ENCODE results near the gene PLXDC1.

DNA sequence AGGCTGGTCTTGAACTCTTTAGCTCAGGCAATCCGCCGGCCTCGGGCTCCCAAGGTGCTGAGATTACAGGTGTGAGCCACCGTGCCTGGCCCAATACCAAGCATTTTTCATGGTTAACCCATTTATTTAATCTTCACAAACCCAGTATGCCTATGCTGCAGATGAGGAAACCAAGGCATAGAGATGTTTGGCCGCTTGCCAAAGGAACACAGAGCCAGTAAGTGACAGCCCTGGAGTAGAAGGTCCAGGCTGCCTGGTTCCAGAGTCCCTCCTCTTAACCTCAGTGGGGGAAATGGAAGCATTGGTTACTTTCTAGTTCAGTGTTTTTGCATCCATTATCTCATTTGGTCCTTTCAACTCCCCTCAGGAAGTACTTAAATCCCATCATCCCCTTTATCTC lies 29.9 kb upstream of the PLXDC1 start:
- TF ChIP-seq, protein P1, sequence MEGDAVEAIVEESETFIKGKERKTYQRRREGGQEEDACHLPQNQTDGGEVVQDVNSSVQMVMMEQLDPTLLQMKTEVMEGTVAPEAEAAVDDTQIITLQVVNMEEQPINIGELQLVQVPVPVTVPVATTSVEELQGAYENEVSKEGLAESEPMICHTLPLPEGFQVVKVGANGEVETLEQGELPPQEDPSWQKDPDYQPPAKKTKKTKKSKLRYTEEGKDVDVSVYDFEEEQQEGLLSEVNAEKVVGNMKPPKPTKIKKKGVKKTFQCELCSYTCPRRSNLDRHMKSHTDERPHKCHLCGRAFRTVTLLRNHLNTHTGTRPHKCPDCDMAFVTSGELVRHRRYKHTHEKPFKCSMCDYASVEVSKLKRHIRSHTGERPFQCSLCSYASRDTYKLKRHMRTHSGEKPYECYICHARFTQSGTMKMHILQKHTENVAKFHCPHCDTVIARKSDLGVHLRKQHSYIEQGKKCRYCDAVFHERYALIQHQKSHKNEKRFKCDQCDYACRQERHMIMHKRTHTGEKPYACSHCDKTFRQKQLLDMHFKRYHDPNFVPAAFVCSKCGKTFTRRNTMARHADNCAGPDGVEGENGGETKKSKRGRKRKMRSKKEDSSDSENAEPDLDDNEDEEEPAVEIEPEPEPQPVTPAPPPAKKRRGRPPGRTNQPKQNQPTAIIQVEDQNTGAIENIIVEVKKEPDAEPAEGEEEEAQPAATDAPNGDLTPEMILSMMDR (IDR thresholded peaks at IDR 0.05; ENCODE audit: low read depth, low read length, poor library complexity, severe bottlenecking): no peak
- no peak for TF ChIP-seq EZH2phosphoT487 (IDR thresholded peaks at IDR 0.05; ENCODE audit: borderline replicate concordance, low read length)
